DMS79 (cell line): Measurements from ENCODE around the gene CCDC127.
"Not testable (repeated sequence)": the region's sequence is repeated elsewhere in the genome, so short reads cannot be mapped to it uniquely, and the experiment has no call there.

ENCODE experiments used
- DNase-seq: peaks from one replicate; lab custom pipeline; 2025; lab: John Stamatoyannopoulos, UW

The CCDC127 gene

DNA sequence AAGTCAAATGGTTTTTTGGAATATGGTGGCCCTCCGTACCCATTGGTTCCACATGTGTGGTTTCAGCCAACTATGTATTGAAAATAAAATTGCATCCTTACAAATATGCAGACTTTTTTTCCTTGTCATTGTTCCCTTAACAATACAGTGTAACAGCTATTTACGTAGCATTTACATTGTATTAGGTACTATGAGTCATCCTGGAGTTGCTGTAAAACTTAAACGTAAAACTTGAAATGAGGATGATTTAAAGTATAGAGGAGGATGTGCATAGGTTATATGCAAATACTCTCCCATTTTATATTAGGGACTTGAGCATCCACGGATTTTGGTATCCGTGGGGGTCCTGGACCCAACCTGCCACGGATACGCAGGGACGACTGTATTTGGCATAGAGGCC, 16.5 kb upstream of the CCDC127 start:
- no peak for DNase-seq

DNA sequence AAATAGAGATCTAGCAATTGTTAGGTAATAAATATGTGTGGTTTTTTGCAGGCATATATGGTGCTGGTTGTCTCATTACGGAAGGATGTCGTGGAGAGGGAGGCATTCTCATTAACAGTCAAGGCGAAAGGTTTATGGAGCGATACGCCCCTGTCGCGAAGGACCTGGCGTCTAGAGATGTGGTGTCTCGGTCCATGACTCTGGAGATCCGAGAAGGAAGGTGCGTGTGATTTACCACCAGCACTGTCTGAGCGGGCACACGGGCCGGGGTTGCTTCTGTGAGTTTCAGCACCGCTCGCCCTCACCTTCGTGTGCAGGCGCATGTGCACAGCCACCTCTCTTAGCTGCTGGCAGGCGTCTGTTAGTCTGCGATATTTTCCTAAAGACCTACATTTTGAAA, 15.5 kb upstream of the CCDC127 start:
- DNase-seq = not testable (repeated sequence)

DNA sequence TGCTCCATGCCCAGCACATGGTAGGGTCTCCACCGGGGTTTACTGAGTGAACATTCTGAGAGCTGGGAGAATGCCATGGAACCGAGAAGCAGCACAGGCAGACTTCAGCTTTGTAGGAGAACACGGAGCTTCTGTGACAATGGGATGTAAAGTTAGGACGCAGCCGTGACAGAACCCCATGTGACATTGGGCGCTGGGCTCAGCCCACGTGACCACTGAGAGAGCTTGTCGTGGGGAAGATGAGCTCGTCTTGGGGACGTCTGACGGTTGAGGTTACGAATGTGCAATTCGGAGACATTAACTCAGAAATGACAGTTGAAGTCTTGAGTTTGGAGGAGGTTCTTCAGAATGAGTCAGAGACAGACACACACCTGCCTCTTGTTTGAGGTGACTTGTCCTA, 13.7 kb upstream of the CCDC127 start:
- DNase-seq = no peak

DNA sequence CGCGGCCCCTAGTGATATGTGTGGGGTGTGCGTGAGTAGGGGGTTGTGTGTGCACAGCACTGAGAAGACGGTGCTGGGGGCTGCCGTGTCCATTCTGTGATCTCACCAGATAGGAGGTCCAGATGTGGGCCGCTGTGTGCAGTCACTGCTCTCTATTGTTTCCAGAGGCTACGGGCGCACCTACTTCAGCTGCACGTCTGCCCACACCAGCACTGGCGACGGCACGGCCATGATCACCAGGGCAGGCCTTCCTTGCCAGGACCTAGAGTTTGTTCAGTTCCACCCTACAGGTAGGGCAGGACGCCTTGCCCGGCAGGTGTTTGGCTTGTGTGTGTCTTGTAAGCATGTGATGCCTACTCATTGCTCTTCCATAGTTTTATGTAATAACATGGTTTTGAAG, 12.8 kb upstream of the CCDC127 start:
- no peak for DNase-seq

DNA sequence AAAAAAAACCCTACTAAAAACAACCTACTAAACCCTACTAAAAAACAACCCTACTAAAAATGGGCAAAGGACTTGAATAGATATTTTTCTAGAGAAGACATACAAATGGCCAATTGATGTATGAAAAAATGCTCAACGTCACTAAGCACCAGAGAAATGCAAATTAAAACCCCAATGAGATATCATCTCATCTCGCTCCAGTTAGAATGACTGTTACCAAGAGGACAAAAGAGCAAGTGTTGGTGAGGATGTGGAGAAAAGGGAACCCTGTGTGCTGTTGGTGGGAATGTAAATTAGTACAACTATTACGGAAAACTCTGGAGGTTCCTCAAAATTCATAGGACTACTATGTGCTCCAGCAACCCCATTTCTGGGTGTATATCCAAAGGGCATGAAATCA, 10.9 kb upstream of the CCDC127 start:
- DNase-seq = no peak

DNA sequence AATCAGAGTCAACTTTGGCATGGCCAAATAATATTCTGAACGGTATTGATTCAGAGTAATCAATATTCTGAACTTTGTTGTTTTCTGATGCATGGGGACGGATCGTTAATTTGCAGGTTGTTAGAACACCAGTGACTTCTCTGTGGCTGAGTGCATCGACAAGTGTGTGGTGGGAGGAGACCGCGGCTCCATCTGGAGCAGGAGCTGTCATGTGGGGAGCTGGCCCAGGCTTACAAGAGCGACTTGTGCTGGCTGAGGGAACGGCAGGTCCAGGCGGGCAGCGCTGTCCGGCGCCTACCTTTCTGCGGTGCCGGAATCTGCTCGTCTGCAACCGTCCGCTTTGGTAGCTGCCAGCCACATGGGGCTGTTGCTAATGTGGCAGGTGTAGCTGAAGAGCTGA, 9.4 kb upstream of the CCDC127 start:
- DNase-seq = peak; percentile 3

DNA sequence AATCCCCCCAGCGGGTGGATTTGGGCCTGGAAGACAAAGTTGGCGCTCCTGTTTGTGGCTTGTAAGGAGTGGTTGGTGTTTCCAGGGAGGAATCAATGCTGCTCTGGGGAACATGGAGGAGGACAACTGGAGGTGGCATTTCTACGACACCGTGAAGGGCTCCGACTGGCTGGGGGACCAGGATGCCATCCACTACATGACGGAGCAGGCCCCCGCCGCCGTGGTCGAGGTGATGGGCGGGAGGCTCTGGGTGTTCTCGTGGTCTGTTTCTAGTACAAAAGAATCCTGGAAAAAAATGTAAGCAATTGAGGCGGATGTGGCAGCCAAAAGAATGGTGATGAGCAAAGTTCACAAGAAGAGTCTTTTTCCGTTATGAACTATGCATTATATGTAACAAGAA, 7.4 kb upstream of the CCDC127 start:
- DNase-seq = no peak

DNA sequence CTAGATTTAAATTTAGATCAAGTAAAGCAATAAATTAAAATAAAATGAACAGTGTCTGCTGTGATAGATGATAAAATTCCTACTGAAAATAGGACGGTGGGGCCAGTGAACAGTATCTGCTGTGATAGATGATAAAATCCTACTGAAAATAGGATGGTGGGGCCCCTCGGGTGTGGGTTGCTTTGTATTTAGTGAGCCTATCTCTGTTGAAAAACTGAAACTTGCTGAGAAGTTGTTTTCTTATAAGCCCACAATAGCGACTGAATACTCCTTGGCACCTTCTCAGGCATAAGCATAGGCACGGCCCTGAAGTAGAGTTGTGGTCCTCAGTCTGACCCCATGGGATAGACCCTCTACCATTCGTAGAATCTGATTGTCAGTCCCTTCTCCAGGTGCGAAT, 5.8 kb upstream of the CCDC127 start:
- DNase-seq = no peak

DNA sequence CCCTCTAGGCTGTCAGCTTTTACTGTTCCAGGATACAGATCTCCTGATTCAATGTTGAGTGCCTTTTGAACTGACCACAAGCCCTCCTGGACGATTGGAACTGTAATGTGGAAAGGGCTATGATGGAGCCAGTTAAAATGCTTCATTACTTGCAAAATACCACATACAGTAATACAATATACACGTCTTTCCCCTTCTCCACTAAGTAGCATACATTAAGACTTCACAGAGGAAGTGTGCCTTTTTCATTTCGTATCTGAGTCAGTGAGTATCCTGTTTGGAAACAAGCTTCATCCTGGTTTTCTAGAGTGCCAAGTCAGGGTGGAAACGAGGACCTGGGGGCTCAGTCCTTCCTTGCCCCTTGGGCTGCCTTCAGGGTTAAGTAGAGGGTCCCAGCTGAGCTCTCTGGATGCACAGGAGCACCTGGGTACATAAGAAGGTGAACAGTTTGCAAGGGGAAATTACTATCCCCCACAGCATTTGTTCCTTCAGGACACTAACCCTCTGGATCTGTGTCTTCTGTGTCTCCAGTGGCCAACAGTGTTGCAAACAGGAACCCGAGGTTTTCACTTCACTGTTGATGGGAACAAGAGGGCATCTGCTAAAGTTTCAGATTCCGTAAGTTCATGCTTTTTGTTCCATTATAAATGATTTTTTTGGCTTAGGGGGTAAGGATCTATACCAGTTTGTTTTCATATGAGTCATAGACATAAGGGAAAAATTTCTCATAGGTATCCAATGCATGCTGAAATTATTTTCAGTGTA, 5.2 kb upstream of the CCDC127 start:
- DNase-seq = not testable (repeated sequence)

DNA sequence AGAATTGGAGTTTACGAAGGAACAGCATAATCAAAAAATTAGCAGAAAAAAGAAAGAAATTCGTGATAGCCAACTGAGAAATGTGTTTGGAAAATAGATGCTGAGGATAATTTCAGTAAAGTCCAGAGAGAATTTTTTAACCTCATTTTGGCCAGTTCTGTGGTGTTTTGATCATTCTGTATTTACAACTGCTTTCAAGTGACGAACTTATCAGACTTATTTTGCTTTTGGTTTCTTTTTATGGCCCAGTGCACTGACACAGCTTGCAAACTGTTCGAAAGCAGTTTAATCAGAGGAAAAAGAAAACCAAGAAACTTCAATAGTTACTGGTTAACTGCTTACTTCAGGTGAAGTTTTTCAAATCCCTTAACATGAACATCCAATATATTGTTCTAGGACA, 2.0 kb upstream of the CCDC127 start:
- no peak for DNase-seq

DNA sequence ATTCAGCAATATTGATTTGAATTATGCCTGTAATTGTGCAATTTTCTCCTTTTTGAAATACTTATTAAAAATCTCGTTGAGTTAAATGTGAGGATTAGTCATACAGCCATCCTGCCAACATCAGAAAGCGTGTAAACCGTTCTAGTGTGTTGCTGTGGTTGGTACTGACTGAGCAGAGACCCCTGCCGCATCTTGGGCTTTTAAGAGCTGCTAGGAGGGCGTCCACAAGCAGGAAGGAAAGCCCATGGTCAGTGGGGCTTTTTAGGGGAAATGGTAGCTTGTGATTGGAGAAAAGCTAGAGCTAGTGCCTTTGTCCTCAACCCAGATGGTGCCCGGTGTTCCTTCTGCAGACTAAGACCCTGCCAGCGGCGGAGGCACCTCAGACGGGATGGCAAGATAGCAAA, 1.5 kb upstream of the CCDC127 start:
- DNase-seq = no peak

DNA sequence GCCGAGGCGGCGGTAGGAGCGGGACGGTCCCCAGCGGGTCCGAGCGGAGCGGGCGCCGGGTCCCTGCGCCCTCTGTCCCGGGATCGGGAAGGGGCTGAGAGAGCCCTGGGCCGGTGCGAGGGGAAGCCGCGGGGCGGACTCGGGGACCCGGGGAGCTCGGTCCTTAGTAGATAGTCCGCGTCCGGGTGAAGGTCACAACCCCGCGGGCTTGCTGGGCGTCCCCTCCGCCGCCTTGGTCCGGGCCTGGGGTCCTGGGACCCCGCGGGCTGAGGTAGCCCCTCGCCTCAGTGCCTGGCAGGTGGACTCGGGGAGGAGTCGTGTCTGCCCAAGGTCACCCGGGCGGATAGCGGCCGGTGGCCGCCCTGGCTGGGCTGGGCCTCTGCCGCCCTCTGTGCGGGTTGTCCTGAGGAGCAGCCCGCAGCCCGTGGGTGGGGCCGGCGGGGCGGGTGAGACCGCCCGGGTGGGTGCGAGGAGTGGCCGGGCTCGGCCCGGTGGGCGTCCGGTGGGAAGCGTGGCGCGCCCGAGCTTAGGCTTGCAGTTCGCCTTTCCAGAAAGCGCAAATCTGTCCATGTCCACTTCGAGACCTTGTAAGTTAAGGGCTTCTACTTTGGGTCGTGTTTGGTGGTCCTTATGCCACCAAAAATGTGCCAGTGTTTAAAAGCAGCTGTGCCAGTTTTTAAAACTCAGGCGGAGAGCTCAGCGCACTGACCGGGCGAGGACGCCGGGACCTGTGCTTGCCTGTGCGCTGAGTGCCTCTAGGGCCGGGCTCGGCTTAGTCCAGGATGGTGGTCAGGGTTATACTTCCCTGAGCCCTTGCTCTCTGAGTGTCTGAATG, 721 bp upstream of the CCDC127 start:
- DNase-seq = no peak

DNA sequence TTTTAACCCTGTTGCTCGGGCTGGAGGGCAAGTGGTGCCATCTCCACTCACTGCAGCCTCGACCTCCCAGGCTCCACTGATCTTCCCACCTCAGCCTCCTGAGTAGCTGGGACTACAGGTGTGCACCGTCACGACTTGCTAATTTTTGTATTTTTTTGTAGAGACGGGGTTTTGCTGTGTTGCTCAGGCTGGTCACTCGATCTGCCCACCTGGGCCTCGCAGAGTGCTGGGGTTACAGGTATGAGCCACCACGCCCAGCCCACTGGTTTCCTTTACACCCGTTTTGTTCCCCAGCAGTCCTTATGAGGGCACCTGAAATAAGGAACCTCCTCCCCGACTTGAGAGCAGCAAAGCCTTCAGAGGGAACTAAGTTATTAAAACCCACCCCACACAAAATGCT, 1.9 kb downstream of the CCDC127 start:
- not testable (repeated sequence) for DNase-seq

DNA sequence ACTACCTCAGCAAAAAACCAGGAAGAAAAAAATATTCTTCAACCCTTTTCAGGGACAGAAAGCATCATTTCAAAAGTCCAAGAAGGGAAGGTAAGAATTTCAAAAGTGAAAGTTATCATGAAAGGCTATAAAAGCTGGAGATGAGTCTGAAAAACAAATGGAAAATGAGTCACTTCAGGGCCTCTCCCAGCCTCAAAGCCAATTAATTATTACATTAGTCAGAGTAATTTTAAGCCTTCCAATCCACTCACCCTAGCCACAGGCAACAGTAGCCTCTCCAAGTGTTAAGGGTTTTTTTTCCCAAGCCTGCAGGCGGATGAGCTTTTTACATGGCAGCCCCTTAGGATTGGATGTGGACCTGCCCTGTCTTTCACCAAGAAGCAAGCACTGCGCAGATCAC, 2.7 kb downstream of the CCDC127 start:
- DNase-seq = not testable (repeated sequence)

DNA sequence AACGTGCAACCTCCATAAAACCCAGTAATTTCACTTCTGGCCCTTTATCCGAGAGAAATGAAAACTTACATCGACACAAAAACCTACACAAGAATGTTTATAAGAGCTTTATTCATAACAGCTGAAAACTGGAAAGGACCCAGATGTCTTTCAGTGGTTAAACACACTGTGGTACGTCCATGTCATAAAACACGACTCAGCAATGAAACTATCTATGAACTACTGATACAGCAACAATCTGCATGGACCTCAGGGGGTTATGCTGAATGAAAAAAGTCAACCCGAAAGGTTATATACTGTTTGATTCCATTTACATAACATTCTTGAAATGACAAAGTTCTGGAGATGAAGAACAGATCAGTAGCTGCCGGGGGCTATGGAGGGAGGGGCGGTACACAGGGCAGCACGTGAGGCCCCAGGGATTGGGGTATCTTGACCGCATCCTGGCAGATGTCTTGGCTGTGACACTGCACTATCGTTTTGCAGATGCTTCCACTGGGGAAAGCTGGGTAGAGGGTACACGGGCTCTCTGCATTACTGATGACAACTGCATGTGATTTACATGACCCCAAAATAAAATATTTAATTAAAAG, 4.1 kb downstream of the CCDC127 start:
- DNase-seq = no peak

DNA sequence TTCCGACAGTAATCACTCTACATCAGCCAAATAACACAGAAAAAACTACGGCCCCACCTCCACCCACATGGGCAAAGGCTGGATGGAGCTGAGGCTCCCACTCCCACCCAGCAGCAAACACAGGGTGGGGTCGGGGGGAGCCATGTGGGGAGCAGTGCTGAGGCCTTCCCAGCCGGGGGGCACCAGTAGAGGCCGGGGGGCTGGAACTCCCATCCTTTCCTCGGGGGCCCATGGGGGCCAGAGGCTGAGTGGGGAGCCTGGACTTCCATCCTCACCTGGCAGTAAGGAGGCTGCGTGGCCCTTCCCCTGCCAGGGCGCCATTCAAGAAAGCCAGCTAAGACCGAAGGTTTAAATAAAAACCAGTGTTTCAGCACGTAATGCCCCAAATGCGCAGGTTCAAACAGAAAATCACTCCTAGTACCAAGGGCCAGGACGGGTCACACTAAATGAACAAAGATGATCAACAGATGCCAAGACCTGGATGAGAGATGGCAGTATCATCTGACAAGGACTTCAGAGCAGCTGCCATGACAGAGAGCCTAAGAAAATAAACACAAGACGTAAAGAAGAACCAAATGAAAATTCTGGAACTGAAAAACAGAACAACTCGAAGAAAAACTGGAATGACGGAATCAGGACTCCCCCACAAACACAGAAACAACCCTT, 9.4 kb downstream of the CCDC127 start:
- no peak for DNase-seq

DNA sequence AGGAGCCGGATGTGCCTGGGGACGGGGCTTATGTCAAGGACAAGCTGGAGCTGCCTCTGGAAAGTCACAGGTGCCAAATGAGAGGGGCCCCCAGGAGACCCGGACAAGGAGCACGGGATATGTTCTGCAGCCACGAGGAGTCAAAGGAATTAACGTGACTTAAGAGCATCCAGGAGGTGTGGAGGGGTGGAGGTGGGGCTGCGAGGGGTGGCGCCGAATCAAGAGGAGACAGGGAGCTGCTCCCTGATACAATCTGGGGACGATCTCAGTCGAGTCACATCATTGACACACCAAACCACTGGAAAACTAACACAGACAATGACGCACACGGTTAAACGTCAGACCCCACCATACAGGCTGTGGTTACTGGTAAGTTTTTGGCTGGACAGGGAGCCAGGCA, 10.4 kb downstream of the CCDC127 start:
- no peak for DNase-seq

DNA sequence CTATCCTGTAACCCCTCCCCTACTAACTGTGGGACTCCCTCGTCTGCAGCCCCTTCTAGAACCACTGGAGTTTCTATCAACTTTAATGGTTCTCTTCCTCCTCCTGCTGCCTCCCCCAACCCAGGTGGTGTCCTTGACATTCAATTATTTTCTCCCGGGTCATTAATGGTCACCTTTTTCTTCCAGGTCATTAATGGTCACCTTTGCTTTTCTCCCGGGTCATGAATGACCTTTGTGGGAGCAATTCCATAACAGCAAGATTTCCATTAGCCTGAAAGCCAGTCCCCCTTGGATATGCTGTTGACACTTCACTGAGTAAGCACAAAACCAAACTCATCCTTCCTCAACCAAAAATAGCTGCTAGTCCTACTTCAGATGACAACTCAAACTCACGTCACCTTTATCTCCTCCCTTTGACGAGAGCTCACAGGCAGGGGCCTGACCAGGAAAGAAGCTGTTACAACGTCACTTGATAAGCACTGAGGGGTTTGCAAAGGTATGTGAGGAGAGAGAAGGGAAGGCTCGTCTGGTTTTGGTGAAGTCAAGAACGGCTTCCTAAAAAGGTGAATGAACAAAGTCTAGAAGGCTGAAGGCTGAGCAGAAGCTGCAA, 10.9 kb downstream of the CCDC127 start:
- no peak for DNase-seq

DNA sequence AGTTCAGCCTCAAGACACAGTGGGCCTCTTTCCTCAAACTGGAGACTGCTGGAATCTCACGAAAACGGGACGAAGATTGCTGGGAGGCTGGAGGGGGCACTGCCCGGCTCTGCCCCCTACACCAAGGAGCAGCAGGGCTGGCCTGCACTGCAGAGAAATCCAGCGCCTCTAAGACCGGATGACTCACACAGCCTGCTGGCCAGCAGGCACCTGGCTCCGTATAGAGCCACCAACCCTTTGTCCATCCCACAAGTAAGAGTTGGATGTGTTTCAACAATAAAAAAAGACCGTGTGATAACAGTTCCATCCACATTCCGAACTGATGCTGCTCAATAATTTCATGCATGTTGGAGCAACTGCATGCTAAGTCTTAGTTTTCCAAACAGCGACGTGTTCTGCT, 11.5 kb downstream of the CCDC127 start:
- DNase-seq = no peak

DNA sequence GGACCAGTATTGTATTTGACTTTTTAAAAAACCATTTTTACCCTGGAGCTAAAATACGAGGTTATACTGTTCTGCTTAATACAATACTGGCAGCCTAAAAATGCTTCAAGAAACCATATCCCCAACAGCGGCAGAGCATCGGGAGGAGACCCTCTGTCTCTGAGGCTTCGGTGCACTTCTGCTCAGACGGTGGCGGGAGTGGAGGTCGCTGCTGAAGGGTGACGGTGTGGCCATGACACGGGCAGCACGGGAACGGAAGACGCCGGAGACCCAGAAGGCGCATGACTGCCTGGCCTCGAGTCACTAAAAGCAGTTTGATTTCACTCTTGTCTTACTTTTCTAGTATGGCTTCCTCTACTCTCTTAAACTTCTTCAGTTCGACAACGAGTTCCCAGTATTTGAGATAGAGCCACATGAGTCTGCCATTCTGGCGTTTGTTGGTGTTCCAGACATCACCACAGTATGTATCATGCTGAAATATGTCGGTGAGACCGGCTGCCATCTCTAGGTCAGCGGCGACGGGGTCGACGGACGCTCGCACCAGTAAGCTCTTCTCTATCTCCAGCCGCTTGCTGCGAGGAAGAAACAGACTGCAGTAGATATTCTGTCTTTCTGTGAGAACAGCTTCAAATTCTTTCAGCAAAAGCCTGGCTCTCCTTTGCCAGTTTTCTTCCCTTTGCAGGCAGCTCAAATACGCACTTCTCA, 12.8 kb downstream of the CCDC127 start:
- no peak for DNase-seq

DNA sequence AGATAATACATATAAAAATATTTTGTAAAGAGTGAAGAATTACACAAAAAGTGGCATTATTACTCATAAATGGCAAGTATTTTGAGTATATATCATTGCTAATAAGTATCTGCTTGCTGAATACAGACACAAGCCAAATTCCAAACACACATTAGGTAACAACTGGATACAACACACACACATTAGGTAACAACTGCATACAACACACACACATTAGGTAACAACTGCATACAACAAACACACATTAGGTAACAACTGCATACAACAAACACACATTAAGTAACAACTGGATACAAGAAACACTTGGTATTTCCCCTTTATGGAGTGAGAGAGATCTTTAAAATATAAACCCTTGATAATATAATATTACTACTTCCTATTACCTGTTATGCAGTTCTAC, 13.5 kb downstream of the CCDC127 start:
- DNase-seq = no peak

DNA sequence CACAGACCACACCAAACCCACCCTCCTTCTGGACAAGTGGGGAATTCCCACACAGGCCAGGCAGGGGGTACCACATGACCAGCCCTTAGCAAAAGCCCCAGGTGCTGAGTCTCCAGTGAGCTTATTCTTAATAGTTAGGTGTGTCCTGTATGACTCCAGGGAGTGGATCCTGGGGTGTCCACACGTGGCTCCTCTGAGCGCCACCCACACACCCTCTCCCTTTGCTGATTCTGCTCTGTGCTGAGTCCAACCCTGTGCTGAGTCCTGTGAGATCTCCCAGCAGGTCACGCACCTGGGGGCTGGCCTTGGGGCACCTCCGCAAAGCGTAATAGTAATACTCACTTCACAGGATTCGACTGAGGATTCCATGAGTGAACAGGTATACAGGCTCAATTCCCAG, 14.0 kb downstream of the CCDC127 start:
- no peak for DNase-seq
